ENCODE measurements around the gene FBRSL1. TPM values are rescaled to one million over a fixed set of nuclear protein-coding genes. Genes with fewer than 3 reads are reported as not detected.
"Not testable (repeated sequence)": the region's sequence is repeated elsewhere in the genome, so short reads cannot be mapped to it uniquely, and the experiment has no call there.

Gene FBRSL1
- polyA plus RNA-seq, 3 donors = 0.39 to 28.7 (median 0.74) TPM

GRCh38 chr12:132462788-132463187 lies 27.2 kb upstream of the FBRSL1 start:
- Mint-ChIP-seq H3K27ac (no peak overlapping the region), H3K36me3 (no peaks in the 10 kb centered on the region), H3K4me3 (no peak overlapping the region), H3K9me3 (peaks cover 0 to 11% (median 7%) of the 10 kb centered on the region in 7 donors), H3K27me3 (ENCODE audit: low read depth in 3 of 3) (peaks cover 2 to 12% (median 12%) of the 10 kb centered on the region in 3 donors), H3K4me1 (peaks cover 8% of the 10 kb centered on the region)
- H3K27ac ChIP-seq (ENCODE audit: low read depth in 1 of 2, low read length in 2 of 2) = peak overlapping the region in 1 of 2 donors; percentile 5
- H3K9me3 ChIP-seq (replicated peaks in 1 of 2; ENCODE audit: control insufficient read depth in 1 of 2, insufficient read depth in 1 of 2, low read length in 2 of 2) = peaks cover 0 to 6% of the 10 kb centered on the region in 2 donors
- H4K20me1 ChIP-seq (ENCODE audit: insufficient read depth, low read length) = peaks cover 2% of the 10 kb centered on the region
- WGBS (ENCODE audit: insufficient coverage) = 43% methylated on average over 3 of the region's 5 CpGs
- peak in 2 of 3 donors; percentile 21 to 60 for DNase-seq
- no peaks in the 10 kb centered on the region for H3K36me3 ChIP-seq (replicated peaks in 1 of 2; ENCODE audit: control insufficient read depth in 1 of 2, insufficient read depth in 2 of 2, low read length in 2 of 2)
- H3K4me1 ChIP-seq (ENCODE audit: control insufficient read depth in 1 of 2, insufficient read depth in 2 of 2, low read length in 2 of 2) = peaks cover 14 to 24% of the 10 kb centered on the region in 2 donors
- H3K4me2 ChIP-seq (replicated peaks; ENCODE audit: extremely low read depth, low read length, poor library complexity, severe bottlenecking) = no peak overlapping the region
- no peak overlapping the region for H2AFZ ChIP-seq (ENCODE audit: insufficient read depth, low read depth, low read length, poor library complexity, severe bottlenecking)
- no peak overlapping the region for H3K4me3 ChIP-seq (replicated peaks in 1 of 3; ENCODE audit: low read depth in 2 of 3, low read length in 3 of 3)
- intact Hi-C loops (cut with micrococcal nuclease) = no loop called here
- no peaks in the 10 kb centered on the region for H3K79me2 ChIP-seq (ENCODE audit: insufficient read depth, low read length)
- H3K9ac ChIP-seq (ENCODE audit: insufficient read depth, low read length, poor library complexity, severe bottlenecking) = no peak overlapping the region
- TF ChIP-seq CTCF (IDR thresholded peaks at IDR 0.05) = no peak
- H3K27me3 ChIP-seq (ENCODE audit: control insufficient read depth in 2 of 2, insufficient read depth in 2 of 2, low read length in 2 of 2) = peaks cover 0 to 2% of the 10 kb centered on the region in 2 donors

GRCh38 chr12:132463284-132463924 lies 26.5 kb upstream of the FBRSL1 start:
- H3K27me3 ChIP-seq (ENCODE audit: control insufficient read depth in 2 of 2, insufficient read depth in 2 of 2, low read length in 2 of 2); H2AFZ ChIP-seq (ENCODE audit: insufficient read depth, low read depth, low read length, poor library complexity, severe bottlenecking); H3K9me3 ChIP-seq (replicated peaks in 1 of 2; ENCODE audit: control insufficient read depth in 1 of 2, insufficient read depth in 1 of 2, low read length in 2 of 2); DNase-seq; H3K27ac Mint-ChIP-seq; H3K36me3 Mint-ChIP-seq; H3K4me3 Mint-ChIP-seq; H3K36me3 ChIP-seq (replicated peaks in 1 of 2; ENCODE audit: control insufficient read depth in 1 of 2, insufficient read depth in 2 of 2, low read length in 2 of 2); H3K27ac ChIP-seq (ENCODE audit: low read depth in 1 of 2, low read length in 2 of 2); H3K79me2 ChIP-seq (ENCODE audit: insufficient read depth, low read length); H3K4me2 ChIP-seq (replicated peaks; ENCODE audit: extremely low read depth, low read length, poor library complexity, severe bottlenecking); H3K4me3 ChIP-seq (replicated peaks in 1 of 3; ENCODE audit: low read depth in 2 of 3, low read length in 3 of 3); H4K20me1 ChIP-seq (ENCODE audit: insufficient read depth, low read length); intact Hi-C loops (cut with micrococcal nuclease); H3K9ac ChIP-seq (ENCODE audit: insufficient read depth, low read length, poor library complexity, severe bottlenecking): not testable (repeated sequence)
- H3K4me1 ChIP-seq (ENCODE audit: control insufficient read depth in 1 of 2, insufficient read depth in 2 of 2, low read length in 2 of 2) = peaks cover 20 to 30% of the 10 kb centered on the region in 2 donors
- Mint-ChIP-seq H3K9me3 (peaks cover 0 to 11% (median 7%) of the 10 kb centered on the region in 7 donors), H3K27me3 (ENCODE audit: low read depth in 3 of 3) (peaks cover 0 to 12% (median 10%) of the 10 kb centered on the region in 3 donors), H3K4me1 (peaks cover 14% of the 10 kb centered on the region)

GRCh38 chr12:132464304-132464703 lies 25.6 kb upstream of the FBRSL1 start:
- Mint-ChIP-seq H3K9me3 (peaks cover 0 to 11% (median 7%) of the 10 kb centered on the region in 7 donors), H3K27me3 (ENCODE audit: low read depth in 3 of 3) (peaks cover 0 to 14% (median 13%) of the 10 kb centered on the region in 3 donors), H3K4me1 (peaks cover 18% of the 10 kb centered on the region)
- H3K27ac ChIP-seq (ENCODE audit: low read depth in 1 of 2, low read length in 2 of 2); H3K27me3 ChIP-seq (ENCODE audit: control insufficient read depth in 2 of 2, insufficient read depth in 2 of 2, low read length in 2 of 2); H3K36me3 Mint-ChIP-seq; H3K4me2 ChIP-seq (replicated peaks; ENCODE audit: extremely low read depth, low read length, poor library complexity, severe bottlenecking); H3K9me3 ChIP-seq (replicated peaks in 1 of 2; ENCODE audit: control insufficient read depth in 1 of 2, insufficient read depth in 1 of 2, low read length in 2 of 2); H2AFZ ChIP-seq (ENCODE audit: insufficient read depth, low read depth, low read length, poor library complexity, severe bottlenecking); H3K4me3 ChIP-seq (replicated peaks in 1 of 3; ENCODE audit: low read depth in 2 of 3, low read length in 3 of 3); DNase-seq; H3K4me3 Mint-ChIP-seq; intact Hi-C loops (cut with micrococcal nuclease); H4K20me1 ChIP-seq (ENCODE audit: insufficient read depth, low read length); H3K27ac Mint-ChIP-seq; H3K79me2 ChIP-seq (ENCODE audit: insufficient read depth, low read length); H3K9ac ChIP-seq (ENCODE audit: insufficient read depth, low read length, poor library complexity, severe bottlenecking); H3K36me3 ChIP-seq (replicated peaks in 1 of 2; ENCODE audit: control insufficient read depth in 1 of 2, insufficient read depth in 2 of 2, low read length in 2 of 2): not testable (repeated sequence)
- H3K4me1 ChIP-seq (ENCODE audit: control insufficient read depth in 1 of 2, insufficient read depth in 2 of 2, low read length in 2 of 2) = peaks cover 26 to 38% of the 10 kb centered on the region in 2 donors
- WGBS (ENCODE audit: insufficient coverage) = 88% methylated on average over 5 of the region's 5 CpGs
